Stimulated activated CD8-positive, alpha-beta memory T cell treated with anti-CD3 and anti-CD28 coated beads, Interleukin-4, amount 100 ng/mL, for 4 hours (primary cell): Measurements from ENCODE around the gene NOSIP.
A peak's percentile ranks its signal among the peaks of the same experiment; 100 is the strongest.

ENCODE experiments used
- DNase-seq, 2 donors: peaks; one replicate each; pipeline ENCODE4 v3.0.0-alpha.2; 2020; ENCODE audit warnings: low read depth in 2 of 2, low spot score in 1 of 2

The NOSIP gene

GRCh38 chr19:49514151-49514550 is 66.2 kb downstream of the NOSIP start:
- no peak for DNase-seq

- no peak for DNase-seq
Measured at GRCh38 chr19:49513746-49514118, 66.6 kb downstream of the NOSIP start.

GRCh38 chr19:49512970-49513745 is 67.2 kb downstream of the NOSIP start:
- DNase-seq = no peak

GRCh38 chr19:49507803-49508494 is 72.4 kb downstream of the NOSIP start:
- DNase-seq = no peak

GRCh38 chr19:49506575-49507105 is 73.7 kb downstream of the NOSIP start:
- DNase-seq = peak in 1 of 2 donors; percentile 63
